DLD1 (cell line): ENCODE measurements around the gene VPS41.
"Not testable (repeated sequence)": the region's sequence is repeated elsewhere in the genome, so short reads cannot be mapped to it uniquely, and the experiment has no call there.

Experiments used
- in situ Hi-C: cut with HindIII; loops from 2 replicates; pipeline ENCODE4 v1.10.0; 2017; ENCODE audit warnings: low sequenced_read_pairs

VPS41 gene

DNA sequence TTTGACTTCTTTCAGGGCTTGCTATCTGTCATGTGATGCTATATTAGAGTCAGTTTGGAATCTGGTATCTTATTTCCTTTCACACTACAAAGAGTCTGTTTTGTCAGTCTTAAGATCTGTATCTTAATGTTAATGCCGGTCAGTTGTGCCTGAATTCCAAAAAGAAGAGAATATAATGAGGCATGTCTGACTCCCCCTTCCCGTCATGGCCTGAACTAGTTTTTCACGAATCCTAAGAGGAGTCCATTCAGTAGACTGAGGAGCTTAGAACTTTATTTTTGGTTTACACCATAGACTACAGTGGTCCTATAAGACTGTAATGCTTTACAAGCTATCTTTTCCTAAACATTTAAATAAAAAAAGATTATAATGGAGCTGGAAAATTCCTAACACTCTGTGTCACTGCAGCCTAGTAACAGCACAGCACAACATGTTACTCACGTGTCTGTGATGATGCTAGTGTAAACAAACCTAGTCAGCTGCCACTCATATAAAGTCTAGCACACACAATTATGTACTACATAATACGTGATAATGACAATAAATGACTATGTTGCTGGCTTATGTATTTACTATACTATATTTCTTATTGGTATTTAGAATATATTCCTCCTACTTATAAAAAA, 50.6 kb downstream of the VPS41 start:
- in situ Hi-C loops, result no loop called here

DNA sequence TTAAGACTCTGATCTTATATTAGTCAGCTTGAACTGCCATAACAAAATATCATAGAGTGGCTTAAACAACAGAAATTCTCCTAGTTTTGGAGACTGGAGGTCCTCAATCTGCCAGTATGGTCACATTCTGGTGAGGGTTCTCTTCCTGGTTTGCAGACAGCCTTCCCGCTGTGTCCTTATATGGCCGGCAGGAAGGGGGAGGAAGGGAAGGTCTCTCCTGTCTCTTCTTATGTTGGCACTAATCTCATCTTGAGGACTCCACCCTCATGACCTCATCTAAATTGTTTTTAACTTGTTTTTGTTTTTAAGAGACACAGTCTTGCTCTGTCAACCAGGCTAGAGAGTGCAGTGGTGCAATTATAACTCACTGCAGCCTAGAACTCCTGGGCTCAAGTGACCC, 53.1 kb downstream of the VPS41 start:
- in situ Hi-C loops, result no loop called here

DNA sequence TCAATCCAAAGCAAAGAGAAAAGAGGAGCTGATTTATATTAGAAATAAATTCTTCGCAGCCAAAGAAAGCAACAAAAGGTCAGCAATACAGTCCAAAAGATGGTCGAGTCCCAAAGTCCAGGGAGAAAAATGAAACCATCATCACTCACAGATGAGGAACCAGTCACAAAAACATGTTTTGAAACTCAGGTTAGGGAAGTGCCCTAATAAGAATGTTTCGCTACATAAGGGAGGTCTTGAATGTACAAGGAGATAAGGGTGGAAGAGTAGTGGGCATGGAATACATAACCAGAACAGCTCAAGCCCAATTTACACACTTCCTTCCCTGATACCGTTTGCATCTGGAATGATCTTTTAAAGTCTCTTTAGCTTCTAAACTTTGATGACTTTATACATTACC, 53.6 kb downstream of the VPS41 start:
- in situ Hi-C loops, result no loop called here

DNA sequence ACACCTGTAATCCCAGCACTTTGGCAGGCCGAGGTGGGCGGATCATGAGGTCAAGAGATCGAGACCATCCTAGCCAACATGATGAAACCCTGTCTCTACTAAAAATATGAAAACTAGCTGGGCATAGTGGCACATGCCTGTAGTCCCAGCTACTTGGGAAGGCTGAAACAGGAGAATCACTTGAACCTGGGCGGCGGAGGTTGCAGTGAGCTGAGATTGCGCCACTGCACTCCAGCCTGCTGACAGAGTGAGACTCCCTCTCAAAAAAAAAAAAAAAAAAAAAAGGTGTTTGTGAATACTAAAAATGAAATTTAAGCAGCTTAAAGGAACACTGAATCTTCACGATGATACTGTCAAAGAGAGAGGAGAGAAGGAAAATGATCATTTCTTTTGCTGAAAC, 54.0 kb downstream of the VPS41 start:
- in situ Hi-C loops, result not testable (repeated sequence)

DNA sequence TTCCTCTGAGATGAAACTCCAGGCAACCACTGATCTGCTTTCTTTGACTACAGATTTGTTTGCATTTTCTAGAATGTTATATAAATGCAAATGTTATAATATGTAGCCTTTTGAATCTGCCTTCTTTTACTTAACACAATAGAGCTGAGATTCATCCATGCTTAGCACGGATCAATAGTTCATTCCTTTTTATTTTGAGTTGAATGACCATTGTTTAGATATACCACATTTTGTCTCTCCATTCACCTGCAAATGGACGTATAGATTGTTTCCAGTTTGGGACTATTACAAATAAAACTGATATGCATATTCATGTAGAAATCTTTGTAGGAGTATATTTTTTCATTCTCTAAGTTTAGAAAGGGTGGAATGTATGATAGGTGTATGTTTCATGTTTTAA, 57.7 kb downstream of the VPS41 start:
- in situ Hi-C loops, result no loop called here

DNA sequence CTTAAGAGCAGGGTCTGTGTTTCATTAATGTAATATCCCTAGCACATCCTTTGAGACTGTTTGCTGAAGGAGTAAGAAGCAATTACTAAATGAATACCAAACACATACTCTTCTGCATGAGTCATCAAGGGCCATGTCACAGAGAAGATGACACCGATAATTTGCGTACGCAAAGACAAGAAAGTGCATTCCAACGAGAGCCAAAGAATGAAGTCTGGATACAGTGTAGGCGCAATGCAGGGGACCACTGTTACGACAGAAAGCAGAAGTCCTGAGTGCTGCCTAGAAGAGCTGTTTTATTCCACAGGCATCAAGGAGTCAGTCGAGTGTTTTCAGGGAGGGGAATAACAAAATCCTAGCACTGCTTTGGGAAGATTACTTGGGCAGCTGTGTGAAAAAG, 62.7 kb downstream of the VPS41 start:
- in situ Hi-C loops, result no loop called here

DNA sequence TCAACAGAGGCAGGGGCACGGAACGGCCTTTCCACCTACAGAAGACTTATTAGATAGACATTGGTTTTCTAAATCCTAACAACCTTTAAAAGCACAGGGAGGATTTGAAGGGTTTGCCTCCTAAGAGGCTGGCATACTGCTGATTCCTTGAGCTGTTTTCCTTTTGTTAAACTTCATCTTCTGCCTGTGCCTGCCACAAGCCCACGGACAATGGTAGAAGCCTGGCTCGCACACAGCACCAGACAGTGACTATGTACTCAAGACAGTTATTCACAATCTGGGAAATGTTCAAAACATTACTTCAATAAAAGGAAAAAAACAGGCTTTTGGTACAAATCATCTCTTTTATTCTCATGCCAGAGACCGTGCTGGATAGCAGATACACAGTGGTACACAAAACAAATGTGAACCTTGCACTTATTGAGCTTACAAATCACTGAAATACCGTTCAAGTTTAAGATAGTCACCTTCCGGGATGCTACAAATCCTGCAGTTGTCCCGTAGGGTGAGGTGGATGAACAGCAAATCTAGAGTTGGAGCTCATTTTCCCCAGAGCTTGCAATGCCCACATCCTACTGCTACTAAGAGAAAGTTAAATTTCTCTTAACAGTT, 63.9 kb downstream of the VPS41 start:
- in situ Hi-C loops, result no loop called here

DNA sequence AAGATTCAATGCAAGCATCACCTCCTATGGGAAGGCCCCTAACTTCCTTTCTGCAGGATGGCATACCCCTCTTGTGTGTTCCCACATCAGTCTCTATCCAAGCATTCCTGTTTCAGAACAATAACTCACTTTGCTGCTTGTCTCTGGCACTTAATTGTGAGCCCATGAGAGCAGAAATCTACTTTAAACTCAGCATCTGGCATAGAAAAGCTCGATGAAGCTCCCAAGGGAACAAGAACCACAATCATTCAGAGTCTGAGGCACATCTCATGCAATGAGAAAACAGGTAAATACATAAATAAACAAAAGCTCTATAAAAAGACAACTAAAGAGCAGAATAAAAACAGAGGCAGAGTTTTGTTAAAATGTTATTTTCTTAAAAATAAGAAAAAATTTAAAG, 66.2 kb downstream of the VPS41 start:
- in situ Hi-C loops, result no loop called here

DNA sequence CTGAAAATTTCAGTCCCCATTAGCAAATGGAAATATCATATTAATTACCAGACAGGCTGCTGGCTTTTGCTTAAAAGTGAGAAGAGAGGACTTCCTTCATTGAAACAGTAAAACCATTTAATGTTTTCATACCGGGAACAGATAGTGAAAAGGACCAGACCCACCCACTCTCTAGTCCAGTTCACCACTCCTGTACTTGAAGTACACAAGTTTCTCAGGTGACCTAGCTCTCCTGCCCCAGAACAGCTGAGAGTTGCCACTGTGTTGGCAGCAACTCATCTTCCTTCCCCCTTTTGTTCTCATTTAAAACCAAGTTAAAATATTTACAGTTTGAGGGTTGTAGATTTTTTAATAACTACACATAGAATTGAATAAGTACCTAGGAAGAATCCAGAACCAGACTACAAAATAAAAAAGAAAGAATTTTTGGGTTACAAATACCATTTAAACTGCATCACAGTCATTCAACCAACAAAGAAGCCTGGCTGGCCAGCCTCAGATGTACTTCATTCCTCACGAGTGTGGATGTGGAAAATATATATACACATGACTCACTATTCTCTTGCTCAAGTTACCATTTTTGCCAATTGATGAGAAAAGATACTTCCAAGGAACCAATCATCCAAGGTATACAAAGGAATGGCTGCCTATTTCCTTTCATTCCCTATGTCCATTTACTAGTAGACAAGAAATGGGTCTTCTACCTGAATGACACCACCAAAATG, 68.1 kb downstream of the VPS41 start:
- in situ Hi-C loops, result no loop called here

DNA sequence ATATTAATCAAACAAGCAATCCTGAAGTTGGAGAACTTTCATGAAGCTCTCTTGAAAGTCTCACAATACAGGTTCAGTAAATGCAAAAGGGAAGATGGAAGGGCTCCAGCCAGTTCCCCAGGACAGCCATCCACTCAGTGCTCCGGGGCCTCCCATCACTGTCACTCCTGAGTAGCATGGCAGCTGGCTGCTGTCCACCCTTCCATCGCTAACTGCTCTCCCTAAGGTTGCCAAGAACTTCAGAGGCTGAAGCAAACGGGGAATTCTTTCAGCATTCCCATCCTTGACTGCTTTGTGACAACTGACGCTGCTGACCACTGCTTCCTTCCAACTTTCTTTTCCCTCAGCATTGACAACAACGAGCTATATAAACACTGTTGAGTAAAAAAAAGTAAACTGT, 69.1 kb downstream of the VPS41 start:
- in situ Hi-C loops, result no loop called here

DNA sequence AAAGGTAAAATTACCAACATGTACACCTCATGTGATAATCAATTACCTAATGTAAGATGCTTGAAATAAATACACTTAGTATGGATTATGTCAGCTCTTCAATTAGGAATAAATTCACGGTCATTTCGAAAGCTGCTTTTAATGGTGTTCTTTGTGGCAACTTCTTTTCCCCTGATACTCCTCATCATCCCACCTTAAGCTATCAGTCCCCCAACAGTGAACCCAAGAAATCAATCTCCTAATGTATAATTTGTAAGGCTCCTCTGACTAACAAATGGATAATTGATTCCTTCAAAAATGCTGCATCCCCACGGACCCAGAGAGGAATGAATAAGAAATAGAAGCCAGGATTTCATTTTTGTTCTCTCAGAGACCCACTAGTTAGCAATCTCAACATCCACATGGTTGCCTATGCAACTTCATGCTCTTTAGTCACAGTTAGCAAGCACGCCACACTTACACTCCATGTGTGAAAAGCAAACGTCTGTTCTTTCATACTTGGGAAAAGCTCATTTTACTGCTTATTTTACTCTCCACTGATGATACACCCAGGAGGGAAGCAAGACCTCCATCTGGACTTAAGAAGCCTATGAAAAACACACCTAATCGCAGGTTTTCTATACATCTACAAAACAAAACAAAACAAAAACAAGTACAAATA, 70.1 kb downstream of the VPS41 start:
- in situ Hi-C loops, result no loop called here

DNA sequence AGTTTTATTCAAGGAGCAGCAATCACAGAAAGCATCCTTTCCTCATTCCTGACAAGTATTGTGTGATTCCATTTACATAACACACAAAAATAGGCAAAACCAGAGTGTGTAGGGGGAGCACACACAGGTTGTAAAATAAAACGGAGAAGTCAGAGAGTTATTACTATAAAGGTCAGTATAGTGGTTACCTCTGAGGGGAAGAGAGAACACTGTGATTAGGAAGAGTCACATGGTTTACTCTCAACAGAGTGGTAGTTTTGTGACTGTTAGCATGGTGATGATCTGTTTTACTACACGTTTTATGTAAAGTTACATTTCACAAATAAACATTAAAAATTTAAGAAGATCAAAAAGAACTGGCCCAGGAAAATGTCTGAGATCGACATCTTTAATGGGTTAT, 74.6 kb downstream of the VPS41 start:
- in situ Hi-C loops, result no loop called here

DNA sequence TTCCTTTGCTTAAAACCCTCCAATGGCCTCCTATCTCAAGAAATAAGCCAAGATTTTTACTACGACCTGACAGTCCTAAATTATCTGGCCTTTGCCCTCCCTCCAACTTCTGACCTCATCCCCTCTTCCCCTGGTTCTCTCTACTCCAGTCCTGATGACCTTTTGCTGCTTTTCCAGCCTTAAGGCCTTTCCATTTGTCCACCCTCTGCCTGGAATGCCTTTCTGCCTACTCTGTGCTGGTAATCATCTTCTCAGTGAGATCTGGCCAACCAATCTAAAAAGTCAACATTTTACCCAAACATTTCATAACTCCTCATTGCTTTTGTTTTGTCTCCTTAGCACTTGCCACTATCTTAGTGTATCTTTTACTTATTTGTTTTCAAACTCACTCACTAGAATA, 75.7 kb downstream of the VPS41 start:
- in situ Hi-C loops, result no loop called here

DNA sequence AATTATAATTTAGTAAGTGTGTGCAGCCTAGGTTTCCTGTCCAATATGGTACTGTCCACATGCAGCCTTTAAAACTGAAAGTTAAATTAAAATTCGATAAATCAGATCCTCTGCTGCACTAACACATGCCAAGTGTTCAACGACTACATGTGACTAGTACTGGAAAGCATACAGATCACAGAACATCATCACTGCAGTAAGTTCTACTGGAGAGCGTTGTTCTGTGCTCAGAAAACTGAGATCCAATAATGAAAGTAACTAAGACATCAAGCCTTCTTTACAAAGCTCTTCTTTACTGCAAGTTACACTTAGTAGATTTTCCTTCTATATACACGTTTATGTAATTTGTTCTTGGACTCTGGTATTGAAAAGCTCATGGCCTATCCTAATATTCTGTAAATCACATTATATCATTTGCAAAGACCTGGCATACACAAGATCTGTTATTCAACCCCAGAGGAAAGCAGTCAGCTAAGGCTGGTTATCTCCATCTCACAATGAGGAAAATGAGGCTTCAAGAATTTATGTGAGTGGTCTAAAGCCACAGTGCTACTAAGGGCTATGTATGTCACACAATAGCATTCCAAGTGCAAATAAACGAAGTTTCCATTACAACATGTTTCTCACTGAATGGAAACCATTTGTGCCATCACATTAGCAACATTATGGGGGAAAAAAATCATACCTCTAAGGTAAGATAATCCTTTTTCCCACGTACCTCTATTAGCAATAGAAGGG, 77.6 kb downstream of the VPS41 start:
- in situ Hi-C loops, result no loop called here

DNA sequence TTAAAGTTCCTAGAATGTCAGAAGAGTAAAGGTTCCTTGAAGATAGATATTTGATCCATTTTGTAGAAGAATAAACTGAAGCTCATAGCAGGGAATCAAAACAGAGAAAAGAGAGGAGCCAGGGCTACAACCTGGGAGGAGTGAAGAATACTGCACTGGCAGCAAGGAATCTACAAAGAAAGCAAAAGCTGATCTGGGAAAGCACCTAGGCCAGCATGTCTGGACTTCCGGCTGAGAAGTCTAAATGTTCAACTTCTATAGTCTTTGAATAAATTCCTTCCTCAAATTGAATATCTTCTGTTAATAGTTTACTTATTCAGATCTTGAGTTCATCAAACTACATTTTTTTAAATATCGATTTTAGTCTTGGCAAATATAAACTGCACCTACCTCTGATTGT, 78.2 kb downstream of the VPS41 start:
- in situ Hi-C loops, result no loop called here

DNA sequence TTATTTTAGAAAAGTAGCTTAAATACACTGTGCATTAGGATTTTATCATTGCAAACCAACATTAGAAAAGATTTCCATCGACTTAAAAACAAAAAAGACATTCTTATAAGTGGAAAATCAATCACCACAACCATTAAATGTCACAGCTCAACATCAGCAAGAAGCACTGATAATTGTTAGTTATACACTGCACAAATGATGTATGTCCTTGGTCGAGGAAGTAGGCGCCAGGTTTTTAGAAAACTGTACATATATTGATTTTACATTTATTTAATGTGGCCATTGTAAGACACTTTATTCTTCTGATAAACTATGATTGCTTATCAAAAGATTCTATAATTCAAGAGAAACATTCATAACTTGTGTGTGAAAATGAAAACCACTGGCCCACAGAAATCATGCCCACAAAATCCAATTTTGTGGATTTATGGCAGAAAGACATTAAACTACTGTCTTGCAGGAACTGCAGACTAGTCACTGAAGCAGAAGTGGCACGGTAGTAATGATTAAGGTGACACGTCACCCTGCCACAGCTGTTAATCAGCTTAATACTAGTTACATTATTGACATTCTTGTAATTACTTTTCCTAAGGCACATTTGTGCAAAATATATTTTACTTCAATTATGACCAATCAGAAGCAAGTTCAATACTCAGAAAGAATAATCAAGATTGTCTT, 79.4 kb downstream of the VPS41 start:
- in situ Hi-C loops, result no loop called here

DNA sequence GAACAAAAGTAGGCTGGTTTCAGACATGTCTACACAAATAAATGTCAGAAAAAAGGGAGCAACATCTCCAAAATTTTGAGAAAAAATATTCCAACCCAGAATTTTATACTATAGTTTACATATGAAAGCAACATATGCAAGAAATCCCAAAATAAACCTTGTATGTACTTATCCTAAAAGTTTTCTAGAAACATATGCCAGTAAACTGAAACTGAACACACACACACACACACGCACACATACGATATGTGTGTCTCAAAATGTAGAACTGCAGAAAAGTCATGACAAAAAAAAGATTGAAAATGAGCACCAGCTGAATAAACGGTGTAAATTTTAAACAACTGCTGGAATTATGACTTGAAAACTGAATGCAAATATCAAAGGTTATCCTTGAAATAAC, 81.0 kb downstream of the VPS41 start:
- in situ Hi-C loops, result no loop called here

DNA sequence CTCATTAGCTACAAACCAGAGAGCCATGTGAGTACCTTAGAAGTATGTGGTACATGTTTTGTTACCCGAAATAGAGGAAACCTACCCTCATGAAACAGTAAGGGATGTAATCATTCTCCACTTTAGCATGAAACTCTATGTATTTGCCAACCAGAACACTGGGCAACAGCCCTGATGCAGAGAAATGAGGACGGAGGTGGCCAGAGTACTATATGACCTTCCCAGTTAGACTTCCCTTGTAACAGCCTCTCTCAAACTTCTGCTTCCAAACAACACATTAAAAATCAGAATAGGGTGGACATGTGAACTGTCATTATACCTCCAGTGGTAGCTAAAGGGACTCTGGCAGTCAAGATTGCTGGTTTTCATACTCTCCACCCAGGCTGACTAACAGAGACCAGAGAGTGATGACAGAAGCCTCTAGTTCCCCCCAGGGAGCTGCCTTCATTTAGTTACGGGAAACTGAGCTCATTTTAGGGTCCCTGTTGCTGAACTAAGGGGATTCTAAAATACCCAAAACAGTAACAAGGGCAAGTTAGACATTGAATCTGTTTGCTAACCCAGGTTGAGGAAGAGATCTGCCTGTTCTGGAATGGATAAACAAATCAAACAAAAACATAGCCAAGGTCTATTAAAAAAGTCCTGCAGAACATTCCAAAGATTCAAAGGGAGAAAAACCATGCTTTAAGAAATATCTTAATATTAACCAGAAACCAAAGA, 83.1 kb downstream of the VPS41 start:
- in situ Hi-C loops, result no loop called here

DNA sequence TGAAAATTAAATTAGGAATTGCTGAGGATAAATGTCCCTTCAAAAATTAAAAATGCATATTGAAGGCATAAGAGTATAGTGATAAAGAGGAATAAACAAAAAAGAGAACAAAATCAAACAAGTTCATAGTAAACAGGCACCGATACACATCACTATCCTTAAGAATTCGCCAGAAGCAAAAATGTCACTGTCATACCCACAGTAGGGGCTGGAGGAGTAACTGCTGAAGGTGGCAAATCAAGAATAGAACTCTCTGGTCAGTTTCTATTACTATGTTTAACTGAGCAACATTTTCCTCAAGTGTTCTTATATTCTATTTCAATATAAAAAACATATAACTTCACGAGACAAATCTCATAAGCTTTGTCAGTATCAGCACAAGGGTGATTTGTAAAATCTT, 84.0 kb downstream of the VPS41 start:
- in situ Hi-C loops, result no loop called here

DNA sequence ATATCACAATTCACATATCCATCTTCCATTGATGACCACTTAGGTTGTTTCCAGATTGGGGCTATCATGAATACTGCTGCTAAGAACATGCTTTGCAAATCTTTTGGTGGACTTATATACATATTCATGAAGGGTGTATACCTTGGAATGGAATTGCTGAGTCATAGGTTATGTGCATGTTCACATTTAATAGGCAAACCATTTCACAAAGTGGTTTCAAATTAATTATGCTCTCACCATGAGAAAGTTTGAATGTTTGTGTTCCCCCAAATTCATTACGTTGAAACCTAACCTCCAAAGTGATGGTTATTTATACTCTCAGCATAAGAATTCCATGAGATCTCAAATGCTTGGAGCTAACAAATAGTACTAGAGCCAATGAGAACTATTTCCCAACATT, 86.4 kb downstream of the VPS41 start:
- in situ Hi-C loops, result no loop called here
